GM12878 (cell line): ENCODE results near the gene CD58. TPM values are rescaled to one million over a fixed set of nuclear protein-coding genes. Genes with fewer than 3 reads are reported as not detected.
A peak's percentile ranks its signal among the peaks of the same experiment; 100 is the strongest.

Source experiments
- ATAC-seq: fragments of 200-7000 bp; cut with Tn5 transposase; 3 replicates; pipeline ENCODE4 v1.9.1; 2020; ENCODE audit warnings: mild to moderate bottlenecking, moderate library complexity
- BruUV-seq: library from RNA; stranded (reverse); fragments of 400-500 nt; replicated peaks from 2 replicates; lab custom pipeline; 2021; lab: Mats Ljungman, UMichigan
- CTCF ChIA-PET: fragments of 300-600 bp; sonication (Branson Sonifier 250); formaldehyde crosslinking; extraction: SDS; loops from one replicate; lab custom pipeline; 2021; ENCODE audit warnings: inconsistent platforms; lab: Yijun Ruan, JAX
- POLR2A ChIA-PET: fragments of 350-600 bp; formaldehyde crosslinking; extraction: SDS; loops from one replicate; lab custom pipeline; 2021; ENCODE audit warnings: inconsistent platforms; lab: Charles Lee
- RAD21 ChIA-PET: fragments of 300-600 bp; sonication (Branson Sonifier 250); formaldehyde crosslinking; loops from one replicate; lab custom pipeline; 2023; ENCODE audit warnings: antibody characterized with exemption; ENCODE audit not compliant: unreplicated experiment; lab: Charles Lee
- SMC1A ChIA-PET: fragments of 300-600 bp; sonication (Branson Sonifier 250); formaldehyde crosslinking; loops from one replicate; lab custom pipeline; 2023; ENCODE audit not compliant: unreplicated experiment, uncharacterized antibody; lab: Charles Lee
- DNase-seq: peaks from one replicate; pipeline ENCODE4 v3.0.0-alpha.2; 2011; ENCODE audit warnings: low read depth, low spot score
- FAIRE-seq: peaks from 3 replicates; lab custom pipeline; 2011; peaks lifted over from hg19 to GRCh38; lab: Jason Lieb, UNC
- H2AFZ ChIP-seq: 2 replicates; pipeline ENCODE4 v1.6.0; 2011; ENCODE audit warnings: low read depth, low read length, control low read depth; ENCODE audit not compliant: control insufficient read depth
- H3K27ac ChIP-seq: 2 replicates; pipeline ENCODE4 v1.5.1; 2011; ENCODE audit warnings: control low read depth; ENCODE audit not compliant: control insufficient read depth, insufficient read depth
- H3K27me3 ChIP-seq, 2 experiments: replicated peaks in 1 of 2; 2 replicates each; pipeline versions ENCODE4 v1.6.0 to v1.6.1; 2011; ENCODE audit warnings: low read length in 1 of 2; ENCODE audit not compliant: control insufficient read depth in 2 of 2, insufficient read depth in 2 of 2
- H3K36me3 ChIP-seq, 2 experiments: 2 replicates each; pipeline ENCODE4 v1.5.1; 2011; ENCODE audit warnings: low read length in 1 of 2; ENCODE audit not compliant: control insufficient read depth in 2 of 2, insufficient read depth in 2 of 2
- H3K4me1 ChIP-seq: 2 replicates; pipeline ENCODE4 v1.6.1; 2011; ENCODE audit warnings: mild to moderate bottlenecking, low read length, moderate library complexity, mixed read lengths; ENCODE audit not compliant: control insufficient read depth, insufficient read depth
- H3K4me2 ChIP-seq: 2 replicates; pipeline ENCODE4 v1.6.0; 2011; ENCODE audit warnings: control low read depth; ENCODE audit not compliant: control insufficient read depth, insufficient read depth
- H3K4me3 ChIP-seq: fragments of 200-600 bp; sonication (generic); 2 replicates; pipeline ENCODE4 v1.5.1; 2016
- H3K79me2 ChIP-seq: 2 replicates; pipeline ENCODE4 v1.6.0; 2011; ENCODE audit warnings: low read length; ENCODE audit not compliant: control insufficient read depth, insufficient read depth
- H3K9ac ChIP-seq: 2 replicates; pipeline ENCODE4 v1.8.0; 2011; ENCODE audit warnings: low read length, control low read depth, mixed read lengths; ENCODE audit not compliant: control insufficient read depth, insufficient read depth
- H3K9me3 ChIP-seq: replicated peaks from 3 replicates; pipeline ENCODE4 v1.5.1; 2011; ENCODE audit warnings: mild to moderate bottlenecking, low read length; ENCODE audit not compliant: control insufficient read depth, insufficient read depth
- H4K20me1 ChIP-seq: 2 replicates; pipeline ENCODE4 v1.6.0; 2011; ENCODE audit not compliant: control insufficient read depth, insufficient read depth
- CBFB ChIP-seq: IDR thresholded peaks from 2 replicates; pipeline ENCODE4 v1.6.1; 2016; ENCODE audit warnings: antibody characterized with exemption, low read depth
- KAT2A ChIP-seq: conservative IDR thresholded peaks from 2 replicates; pipeline ENCODE4 v1.6.1; 2011; ENCODE audit warnings: low read depth, low read length; ENCODE audit not compliant: control insufficient read depth
- MAX ChIP-seq: IDR thresholded peaks from 2 replicates; pipeline ENCODE4 v1.6.1; 2012; ENCODE audit warnings: low read depth, low read length, improper control_type of control experiment
- MYB ChIP-seq: fragments of 150-350 bp; IDR thresholded peaks from 2 replicates; pipeline ENCODE4 v1.6.1; 2014; ENCODE audit warnings: mild to moderate bottlenecking, low read depth, low read length, borderline replicate concordance
- NBN ChIP-seq: fragments of 450-650 bp; IDR thresholded peaks from 2 replicates; pipeline ENCODE4 v1.6.1; 2016
- PAX5 ChIP-seq: IDR thresholded peaks from 2 replicates; pipeline ENCODE4 v1.6.1; 2011; ENCODE audit warnings: low read depth, low read length, borderline replicate concordance
- POLR2A ChIP-seq: IDR thresholded peaks from 2 replicates; pipeline ENCODE4 v1.6.1; 2011; ENCODE audit warnings: low read depth, mild to moderate bottlenecking, low read length
- POU2F2 ChIP-seq: IDR thresholded peaks from 3 replicates; pipeline ENCODE4 v1.6.1; 2011; ENCODE audit warnings: low read depth, mild to moderate bottlenecking, low read length, borderline replicate concordance
- RCOR1 ChIP-seq: conservative IDR thresholded peaks from 2 replicates; pipeline ENCODE4 v1.6.1; 2012; ENCODE audit warnings: low read depth, low read length, improper control_type of control experiment
- WGBS: methylation state at CpG from one replicate; pipeline ENCODE4 v1.1.6; 2016; ENCODE audit warnings: low lambda C conversion rate; ENCODE audit not compliant: insufficient replicate concordance, insufficient coverage; ENCODE audit errors: missing lambda C conversion rate; 5-methylcytosine and 5-hydroxymethylcytosine counted together
- in situ Hi-C: fragments of 300-500 bp; cut with MboI; formaldehyde crosslinking; loops from 9 replicates; pipeline ENCODE4 v1.14.3; 2018; ENCODE audit warnings: mixed read lengths
- intact Hi-C: fragments of 100-400 bp; cut with micrococcal nuclease; formaldehyde crosslinking; loops from one replicate; pipeline ENCODE4 v1.14.2; 2022; ENCODE audit not compliant: unreplicated experiment
- polyA plus RNA-seq, 11 experiments: library from polyadenylated mRNA; depleted of rRNA in 4 of 11; unstranded in 6 of 11; stranded (reverse) in 5 of 11; fragments of >200 nt; fragmentation: Nextera tagmentation in 4 of 11; fragmentation: Illumina TruSeq in 1 of 11; extraction: Ambion mirVana in 4 of 11; extraction: Trizol in 1 of 11; gene quantifications; 1 replicate in 1 of 11; 2 replicates in 10 of 11; pipeline versions ENCODE4 v1.2.1 to v1.2.3, GENCODE V29; 2011 to 2016; ENCODE audit warnings: inconsistent platforms in 2 of 11, missing spikeins in 2 of 11, low read depth in 1 of 11
- total RNA-seq, 4 experiments: library from RNA; depleted of rRNA in 3 of 4; stranded (reverse); fragments of >200 nt in 3 of 4; fragmentation: Illumina TruSeq in 1 of 4; extraction: Trizol in 1 of 4; gene quantifications; 2 replicates each; pipeline versions ENCODE4 v1.2.1 to v1.2.3, GENCODE V29; 2013 to 2021
- TF ChIP-seq, protein P1 (sequence below): fragments of 450-650 bp; IDR thresholded peaks from 2 replicates; pipeline ENCODE4 v1.6.1; 2017; ENCODE audit warnings: antibody characterized with exemption, mild to moderate bottlenecking, moderate library complexity
- TF ChIP-seq, protein P2 (sequence below): IDR thresholded peaks from 2 replicates; pipeline ENCODE4 v1.6.1; 2012; ENCODE audit warnings: low read length, inconsistent platforms
- TF ChIP-seq, protein P3 (sequence below): fragments of 450-650 bp; IDR thresholded peaks from 2 replicates; pipeline ENCODE4 v1.6.1; 2017; ENCODE audit warnings: borderline replicate concordance
- TF ChIP-seq, protein P4 (sequence below): IDR thresholded peaks from 2 replicates; pipeline ENCODE4 v1.6.1; 2011; ENCODE audit warnings: borderline replicate concordance, low read depth, mild to moderate bottlenecking, moderate library complexity, low read length; ENCODE audit not compliant: insufficient read depth, poor library complexity, severe bottlenecking

Gene CD58
- total and polyA plus RNA-seq, 10 of the 15 experiments (the other 5 are each of a cell fraction or from before 2014, with no cell fraction given), result 70.4 to 252 (median 129) TPM

DNA sequence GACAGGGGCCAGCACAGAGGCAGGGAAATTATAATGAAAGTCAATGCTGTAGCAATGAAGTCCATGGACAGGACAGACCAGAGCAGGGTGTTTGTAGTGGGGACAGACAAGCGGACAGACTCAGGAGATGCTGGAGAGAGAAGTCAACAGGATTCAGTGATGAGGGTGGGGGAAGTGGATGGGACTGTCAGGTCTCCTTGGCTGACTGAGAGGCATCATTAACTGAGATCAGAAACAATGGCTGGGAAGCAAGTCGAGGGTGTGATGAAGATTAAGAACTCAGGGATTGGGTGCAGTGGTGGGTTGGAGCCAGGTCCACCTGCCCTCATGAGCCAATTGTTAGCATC is 25.5 kb downstream of the CD58 start (continued):
- TF ChIP-seq POU2F2, result 0 out of 3 replicates have a peak, but pooled peaks have one; percentile 30

GRCh38 chr1:116544588-116545358 is 26.1 kb downstream of the CD58 start:
- DNase-seq (no peak), FAIRE-seq (no peak), ATAC-seq (peak; percentile 64)
- peaks cover 90% of the 10 kb centered on the region for H3K79me2 ChIP-seq
- H3K9ac ChIP-seq, result peak overlapping the region; percentile 75
- RAD21 ChIA-PET, result interaction anchor here (0.7 to 2.7 kb wide), 12 partner anchors 8 to 515 kb away, joined by 3 to 23 read pairs (median 6); partner anchors contain the start of genes CD58 and TTF2
- CTCF ChIA-PET, result interaction anchor here (0.7 to 3.5 kb wide), 9 partner anchors 12 to 406 kb away, joined by 3 to 22 read pairs (median 6); no protein-coding TSS in a partner anchor
- H2AFZ ChIP-seq, result peak overlapping the region; percentile 24
- H3K4me1 ChIP-seq, result peaks cover 70% of the 10 kb centered on the region
- peak overlapping the region; percentile 98 for H3K27ac ChIP-seq
- no peaks in the 10 kb centered on the region for H3K27me3 ChIP-seq
- no peaks in the 10 kb centered on the region for H3K9me3 ChIP-seq
- no TSS peak for BruUV-seq
- peaks cover 15 to 32% of the 10 kb centered on the region in 2 experiments for H3K36me3 ChIP-seq
- 3% methylated on average over 8 of the region's 8 CpGs for WGBS
- no peaks in the 10 kb centered on the region for H4K20me1 ChIP-seq
- peak overlapping the region; percentile 34 for H3K4me3 ChIP-seq
- intact Hi-C loops, result loop anchor here (1.0 kb wide), 1 partner anchor 12 kb away; no protein-coding TSS in a partner anchor
- POLR2A ChIA-PET, result interaction anchor here (0.5 to 6.0 kb wide), 12 partner anchors 7 to 512 kb away, joined by 3 to 41 read pairs (median 6); partner anchors contain the start of gene ATP1A1
- in situ Hi-C loops, result no loop called here
- H3K4me2 ChIP-seq, result peak overlapping the region; percentile 85
- SMC1A ChIA-PET, result interaction anchor here (0.6 to 11.4 kb wide), 15 partner anchors 8 to 512 kb away, joined by 3 to 128 read pairs (median 5); partner anchors contain the start of gene CD58
- TF ChIP-seq, protein P1, sequence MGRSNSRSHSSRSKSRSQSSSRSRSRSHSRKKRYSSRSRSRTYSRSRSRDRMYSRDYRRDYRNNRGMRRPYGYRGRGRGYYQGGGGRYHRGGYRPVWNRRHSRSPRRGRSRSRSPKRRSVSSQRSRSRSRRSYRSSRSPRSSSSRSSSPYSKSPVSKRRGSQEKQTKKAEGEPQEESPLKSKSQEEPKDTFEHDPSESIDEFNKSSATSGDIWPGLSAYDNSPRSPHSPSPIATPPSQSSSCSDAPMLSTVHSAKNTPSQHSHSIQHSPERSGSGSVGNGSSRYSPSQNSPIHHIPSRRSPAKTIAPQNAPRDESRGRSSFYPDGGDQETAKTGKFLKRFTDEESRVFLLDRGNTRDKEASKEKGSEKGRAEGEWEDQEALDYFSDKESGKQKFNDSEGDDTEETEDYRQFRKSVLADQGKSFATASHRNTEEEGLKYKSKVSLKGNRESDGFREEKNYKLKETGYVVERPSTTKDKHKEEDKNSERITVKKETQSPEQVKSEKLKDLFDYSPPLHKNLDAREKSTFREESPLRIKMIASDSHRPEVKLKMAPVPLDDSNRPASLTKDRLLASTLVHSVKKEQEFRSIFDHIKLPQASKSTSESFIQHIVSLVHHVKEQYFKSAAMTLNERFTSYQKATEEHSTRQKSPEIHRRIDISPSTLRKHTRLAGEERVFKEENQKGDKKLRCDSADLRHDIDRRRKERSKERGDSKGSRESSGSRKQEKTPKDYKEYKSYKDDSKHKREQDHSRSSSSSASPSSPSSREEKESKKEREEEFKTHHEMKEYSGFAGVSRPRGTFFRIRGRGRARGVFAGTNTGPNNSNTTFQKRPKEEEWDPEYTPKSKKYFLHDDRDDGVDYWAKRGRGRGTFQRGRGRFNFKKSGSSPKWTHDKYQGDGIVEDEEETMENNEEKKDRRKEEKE, result no peak
- TF ChIP-seq MYB (peak; percentile 92), POLR2A (peak; percentile 50; the same call in 1 of the 2 replicates), CBFB (peak; percentile 85), MAX (0 out of 2 replicates have a peak, but pooled peaks have one; percentile 59), KAT2A (no peak), RCOR1 (no peak), PAX5 (peak; percentile 89), NBN (peak; percentile 75; the same call in 1 of the 2 replicates)
- TF ChIP-seq, protein P2, sequence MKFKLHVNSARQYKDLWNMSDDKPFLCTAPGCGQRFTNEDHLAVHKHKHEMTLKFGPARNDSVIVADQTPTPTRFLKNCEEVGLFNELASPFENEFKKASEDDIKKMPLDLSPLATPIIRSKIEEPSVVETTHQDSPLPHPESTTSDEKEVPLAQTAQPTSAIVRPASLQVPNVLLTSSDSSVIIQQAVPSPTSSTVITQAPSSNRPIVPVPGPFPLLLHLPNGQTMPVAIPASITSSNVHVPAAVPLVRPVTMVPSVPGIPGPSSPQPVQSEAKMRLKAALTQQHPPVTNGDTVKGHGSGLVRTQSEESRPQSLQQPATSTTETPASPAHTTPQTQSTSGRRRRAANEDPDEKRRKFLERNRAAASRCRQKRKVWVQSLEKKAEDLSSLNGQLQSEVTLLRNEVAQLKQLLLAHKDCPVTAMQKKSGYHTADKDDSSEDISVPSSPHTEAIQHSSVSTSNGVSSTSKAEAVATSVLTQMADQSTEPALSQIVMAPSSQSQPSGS, result peak; percentile 78
- TF ChIP-seq, protein P3, sequence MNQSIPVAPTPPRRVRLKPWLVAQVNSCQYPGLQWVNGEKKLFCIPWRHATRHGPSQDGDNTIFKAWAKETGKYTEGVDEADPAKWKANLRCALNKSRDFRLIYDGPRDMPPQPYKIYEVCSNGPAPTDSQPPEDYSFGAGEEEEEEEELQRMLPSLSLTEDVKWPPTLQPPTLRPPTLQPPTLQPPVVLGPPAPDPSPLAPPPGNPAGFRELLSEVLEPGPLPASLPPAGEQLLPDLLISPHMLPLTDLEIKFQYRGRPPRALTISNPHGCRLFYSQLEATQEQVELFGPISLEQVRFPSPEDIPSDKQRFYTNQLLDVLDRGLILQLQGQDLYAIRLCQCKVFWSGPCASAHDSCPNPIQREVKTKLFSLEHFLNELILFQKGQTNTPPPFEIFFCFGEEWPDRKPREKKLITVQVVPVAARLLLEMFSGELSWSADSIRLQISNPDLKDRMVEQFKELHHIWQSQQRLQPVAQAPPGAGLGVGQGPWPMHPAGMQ, result no peak
- TF ChIP-seq, protein P4, sequence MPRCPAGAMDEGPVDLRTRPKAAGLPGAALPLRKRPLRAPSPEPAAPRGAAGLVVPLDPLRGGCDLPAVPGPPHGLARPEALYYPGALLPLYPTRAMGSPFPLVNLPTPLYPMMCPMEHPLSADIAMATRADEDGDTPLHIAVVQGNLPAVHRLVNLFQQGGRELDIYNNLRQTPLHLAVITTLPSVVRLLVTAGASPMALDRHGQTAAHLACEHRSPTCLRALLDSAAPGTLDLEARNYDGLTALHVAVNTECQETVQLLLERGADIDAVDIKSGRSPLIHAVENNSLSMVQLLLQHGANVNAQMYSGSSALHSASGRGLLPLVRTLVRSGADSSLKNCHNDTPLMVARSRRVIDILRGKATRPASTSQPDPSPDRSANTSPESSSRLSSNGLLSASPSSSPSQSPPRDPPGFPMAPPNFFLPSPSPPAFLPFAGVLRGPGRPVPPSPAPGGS, result peak; percentile 72
